Measurements from ENCODE around the gene CCDC88C. TPM values are rescaled to one million over a fixed set of nuclear protein-coding genes. Genes with fewer than 3 reads are reported as not detected.
"Not testable (repeated sequence)": the region's sequence is repeated elsewhere in the genome, so short reads cannot be mapped to it uniquely, and the experiment has no call there.

CCDC88C gene
- total RNA-seq, 2 donors from 2014 or later: 36.3 to 57.4 TPM

GRCh38 chr14:91409928-91410718, 7.5 kb downstream of the CCDC88C start:
- Histone ChIP-seq H3K27ac (no peak overlapping the region), H3K4me3 (no peak overlapping the region), H3K27me3 (no peaks in the 10 kb centered on the region), H3K36me3 (replicated peaks in 1 of 2; ENCODE audit: insufficient read depth in 1 of 2, low read depth in 2 of 2) (no peaks in the 10 kb centered on the region), H3K9me3 (no peaks in the 10 kb centered on the region), H3K4me1 (peaks cover 38% of the 10 kb centered on the region)
- ATAC-seq: no peak
- intact Hi-C loops (cut with DNase I): no loop called here
- TF ChIP-seq POLR2A (IDR thresholded peaks at IDR 0.05) (no peak), CTCF (IDR thresholded peaks at IDR 0.05) (no peak)
- DNase-seq: no peak
- WGBS, 2 donors: 66 to 71% methylated on average over 8 of the region's 8 CpGs

GRCh38 chr14:91409240-91409639, 8.4 kb downstream of the CCDC88C start:
- intact Hi-C loops (cut with DNase I); ATAC-seq; H3K4me3 ChIP-seq; DNase-seq; H3K36me3 ChIP-seq (replicated peaks in 1 of 2; ENCODE audit: insufficient read depth in 1 of 2, low read depth in 2 of 2); H3K27ac ChIP-seq; H3K27me3 ChIP-seq; H3K9me3 ChIP-seq: not testable (repeated sequence)
- peaks cover 36% of the 10 kb centered on the region for H3K4me1 ChIP-seq
- WGBS, 2 donors: 90 to 95% methylated on average over 6 of the region's 6 CpGs

GRCh38 chr14:91406982-91407381, 10.6 kb downstream of the CCDC88C start:
- ATAC-seq: no peak
- Histone ChIP-seq H3K27ac (no peak overlapping the region), H3K27me3 (no peaks in the 10 kb centered on the region), H3K36me3 (replicated peaks in 1 of 2; ENCODE audit: insufficient read depth in 1 of 2, low read depth in 2 of 2) (no peaks in the 10 kb centered on the region), H3K9me3 (no peaks in the 10 kb centered on the region), H3K4me3 (no peak overlapping the region), H3K4me1 (peaks cover 40% of the 10 kb centered on the region)
- intact Hi-C loops (cut with DNase I): no loop called here
- TF ChIP-seq CTCF (IDR thresholded peaks at IDR 0.05) (no peak), POLR2A (IDR thresholded peaks at IDR 0.05) (no peak)
- WGBS, 2 donors: 85 to 94% methylated on average over 3 to 5 of the region's 5 CpGs
- DNase-seq: no peak

- WGBS, 2 donors: 91% methylated on average over 8 of the region's 8 CpGs; no CpG with 5 or more reads in 1 of the 2 donors
- H3K4me3 ChIP-seq: no peak overlapping the region
- ATAC-seq (no peak), DNase-seq (no peak)
- H3K27me3 ChIP-seq: no peaks in the 10 kb centered on the region
- intact Hi-C loops (cut with DNase I): no loop called here
- TF ChIP-seq POLR2A (IDR thresholded peaks at IDR 0.05): no peak
- no peak for TF ChIP-seq CTCF (IDR thresholded peaks at IDR 0.05)
- H3K4me1 ChIP-seq: peaks cover 45% of the 10 kb centered on the region
- no peaks in the 10 kb centered on the region for H3K9me3 ChIP-seq
- no peak overlapping the region for H3K27ac ChIP-seq
- H3K36me3 ChIP-seq (replicated peaks in 1 of 2; ENCODE audit: insufficient read depth in 1 of 2, low read depth in 2 of 2): no peaks in the 10 kb centered on the region
Observed at GRCh38 chr14:91406451-91406850, 11.2 kb downstream of the CCDC88C start.

- WGBS, 2 donors: 49 to 72% methylated on average over 6 to 7 of the region's 7 CpGs
- H3K9me3 ChIP-seq: no peaks in the 10 kb centered on the region
- peaks cover 47% of the 10 kb centered on the region for H3K4me1 ChIP-seq
- ATAC-seq (no peak), DNase-seq (no peak)
- TF ChIP-seq CTCF (IDR thresholded peaks at IDR 0.05) (no peak), POLR2A (IDR thresholded peaks at IDR 0.05) (no peak)
- intact Hi-C loops (cut with DNase I): no loop called here
- H3K4me3 ChIP-seq: no peak overlapping the region
- peak overlapping the region in 1 of 4 donors; percentile 11 for H3K27ac ChIP-seq
- no peaks in the 10 kb centered on the region for H3K27me3 ChIP-seq
- H3K36me3 ChIP-seq (replicated peaks in 1 of 2; ENCODE audit: insufficient read depth in 1 of 2, low read depth in 2 of 2): no peaks in the 10 kb centered on the region
Observed at GRCh38 chr14:91405724-91406435, 11.7 kb downstream of the CCDC88C start.
